ENCODE results near the gene NBAS.

GRCh38 chr2:15265889-15266288 is 295.2 kb downstream of the NBAS start:
- TF ChIP-seq POLR2A (IDR thresholded peaks at IDR 0.05; ENCODE audit: low read length) (no peak), GATA1 (IDR thresholded peaks at IDR 0.05; ENCODE audit: low read depth, low read length) (no peak)
